ENCODE data around the gene ACSM2B.
"Not testable (repeated sequence)": the region's sequence is repeated elsewhere in the genome, so short reads cannot be mapped to it uniquely, and the experiment has no call there.

- not testable (repeated sequence) for TF ChIP-seq POLR2A, CTCF (IDR thresholded peaks at IDR 0.05)
These were observed 10.8 kb downstream of the ACSM2B start for GRCh38 chr16:20565334-20565733.

All from right lobe of liver (tissue), 4 donors.